SU-DHL-6 (cell line): ENCODE results near the gene SDHD.

Experiments
- H2AFZ ChIP-seq: fragments of 200-600 bp; sonication (generic); 2 replicates; pipeline ENCODE4 v1.6.1; 2014; ENCODE audit warnings: low read depth, mild to moderate bottlenecking, moderate library complexity, mixed read lengths, antibody characterized with exemption, low read length; ENCODE audit not compliant: severe bottlenecking
- H3F3A ChIP-seq: fragments of 200-600 bp; shearing (Covaris generic); 2 replicates; pipeline ENCODE4 v1.6.0; 2016; ENCODE audit warnings: antibody characterized with exemption, mild to moderate bottlenecking; ENCODE audit not compliant: insufficient read depth
- H3K27ac ChIP-seq: fragments of 200-600 bp; sonication (generic); 2 replicates; pipeline ENCODE4 v1.5.1; 2016; ENCODE audit warnings: low read depth, mild to moderate bottlenecking, low read length, moderate library complexity, mixed read lengths
- H3K27me3 ChIP-seq: fragments of 200-600 bp; sonication (generic), shearing (Covaris generic); 2 replicates; pipeline ENCODE4 v1.6.0; 2014; ENCODE audit warnings: mild to moderate bottlenecking, low read length
- H3K36me3 ChIP-seq: fragments of 200-600 bp; sonication (generic); 2 replicates; pipeline ENCODE4 v1.6.1; 2014; ENCODE audit warnings: mild to moderate bottlenecking, low read length, mixed read lengths
- H3K4me2 ChIP-seq: fragments of 300-600, 200-600 bp; shearing (Covaris generic), sonication (generic); 2 replicates; pipeline ENCODE4 v1.6.0; 2014; ENCODE audit warnings: low read length, low read depth, mild to moderate bottlenecking; ENCODE audit not compliant: poor library complexity, severe bottlenecking
- H3K4me3 ChIP-seq: fragments of 200-600 bp; sonication (generic); 2 replicates; pipeline ENCODE4 v1.5.1; 2014; ENCODE audit warnings: antibody characterized with exemption, low read length, mild to moderate bottlenecking, mixed read lengths; ENCODE audit not compliant: insufficient read depth, poor library complexity, severe bottlenecking
- H3K79me2 ChIP-seq: fragments of 200-600 bp; sonication (generic); 2 replicates; pipeline ENCODE4 v1.6.1; 2014; ENCODE audit warnings: mild to moderate bottlenecking, low read length, moderate library complexity; ENCODE audit not compliant: insufficient read depth
- H3K9ac ChIP-seq: fragments of 200-600 bp; sonication (generic); 2 replicates; pipeline ENCODE4 v1.7.0; 2014; ENCODE audit warnings: mild to moderate bottlenecking, low read length
- H3K9me2 ChIP-seq: fragments of 200-600 bp; sonication (generic); replicated peaks from 2 replicates; pipeline ENCODE4 v1.6.1; 2014; ENCODE audit warnings: low read length; ENCODE audit not compliant: insufficient read depth
- H3K9me3 ChIP-seq: fragments of 200-600 bp; sonication (generic); 2 replicates; pipeline ENCODE4 v1.6.1; 2014; ENCODE audit warnings: low read length, mixed read lengths; ENCODE audit not compliant: insufficient read depth
- H4K20me1 ChIP-seq: fragments of 200-600 bp; sonication (generic); 2 replicates; pipeline ENCODE4 v1.6.1; 2014; ENCODE audit warnings: low read depth, mild to moderate bottlenecking, antibody characterized with exemption, low read length, moderate library complexity, mixed read lengths
- EZH2phosphoT487 ChIP-seq: fragments of 200-600 bp; sonication (generic), shearing (Covaris generic); conservative IDR thresholded peaks from 2 replicates; pipeline ENCODE4 v1.6.1; 2018; ENCODE audit warnings: mild to moderate bottlenecking, antibody characterized with exemption, low read length, moderate library complexity, mixed read lengths
- TF ChIP-seq, protein P1 (sequence below): fragments of 200-600 bp; sonication (generic); IDR thresholded peaks from one replicate; pipeline ENCODE4 v1.5.1; 2017; ENCODE audit warnings: antibody characterized with exemption, mild to moderate bottlenecking, low read length, moderate library complexity; ENCODE audit not compliant: insufficient read depth, poor library complexity, severe bottlenecking

SDHD gene

DNA sequence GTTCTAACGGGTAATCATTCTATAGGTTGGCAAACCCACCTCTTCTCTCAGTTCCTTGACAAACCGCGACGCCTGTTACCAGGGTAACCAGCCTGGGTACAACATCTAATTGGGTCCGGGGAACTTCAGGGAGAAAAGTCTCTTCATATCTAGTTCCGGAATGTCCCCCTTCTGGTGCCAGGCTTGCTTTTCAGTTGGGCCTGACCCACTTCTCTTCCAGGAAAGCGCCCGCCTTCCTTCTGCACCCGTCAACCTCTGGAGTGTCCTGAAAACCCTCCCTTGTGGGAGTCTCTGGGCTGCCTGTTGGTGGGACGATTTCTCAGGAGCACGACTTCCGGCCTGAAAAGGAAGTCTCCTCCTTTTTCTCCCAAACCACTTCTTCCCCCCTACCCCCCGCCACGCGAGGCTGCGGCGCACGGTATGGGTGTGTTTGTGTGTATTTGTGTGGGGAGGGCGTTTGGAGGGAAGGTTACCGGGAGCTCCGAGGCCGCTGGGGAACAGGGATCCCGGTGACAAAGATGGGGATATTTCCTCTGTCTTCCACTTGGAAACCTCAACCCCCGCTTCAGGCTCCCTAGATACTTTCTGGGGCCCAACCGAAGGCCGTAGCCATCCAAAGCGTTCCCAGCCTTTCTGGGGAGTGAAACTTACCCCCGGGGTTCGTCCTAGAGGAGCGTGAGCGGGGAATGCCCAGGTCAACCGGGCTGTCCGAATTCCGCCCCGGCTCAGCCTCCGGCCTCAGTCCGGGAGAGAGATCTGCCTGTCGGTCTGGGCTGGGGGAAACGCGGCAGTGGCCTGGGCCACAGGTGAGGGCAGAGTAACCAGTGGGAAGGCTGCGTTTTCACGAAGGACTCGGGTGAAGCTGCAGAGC, 12.5 kb upstream of the SDHD start, which contains the start of the genes NKAPD1 and PIH1D2:
TSS of gene NKAPD1 (plus strand) at position 359 of the 871 bp plus-strand sequence. CDS start 1,276 bp downstream, outside the sequence.
TSS of gene PIH1D2 (minus strand) at position 77 of the 871 bp plus-strand sequence. CDS start 843 bp downstream, outside the sequence.
- no peaks in the 10 kb centered on the region for H3K9me3 ChIP-seq
- H4K20me1 ChIP-seq: no peaks in the 10 kb centered on the region
- H3K27ac ChIP-seq: peak within 1 kb of the TSS; percentile 62
- no peaks in the 10 kb centered on the region; the same call in 1 of the 2 replicates for H3F3A ChIP-seq
- H3K4me3 ChIP-seq: peak within 1 kb of the TSS; percentile 63
- H2AFZ ChIP-seq: peak within 1 kb of the TSS; percentile 91
- H3K4me2 ChIP-seq: peak within 1 kb of the TSS; percentile 63
- peaks cover 15% of the 10 kb centered on the region; the same call in 1 of the 2 replicates for H3K36me3 ChIP-seq
- peak within 1 kb of the TSS; percentile 79 for H3K9ac ChIP-seq
- TF ChIP-seq EZH2phosphoT487: no peak
- TF ChIP-seq, protein P1, sequence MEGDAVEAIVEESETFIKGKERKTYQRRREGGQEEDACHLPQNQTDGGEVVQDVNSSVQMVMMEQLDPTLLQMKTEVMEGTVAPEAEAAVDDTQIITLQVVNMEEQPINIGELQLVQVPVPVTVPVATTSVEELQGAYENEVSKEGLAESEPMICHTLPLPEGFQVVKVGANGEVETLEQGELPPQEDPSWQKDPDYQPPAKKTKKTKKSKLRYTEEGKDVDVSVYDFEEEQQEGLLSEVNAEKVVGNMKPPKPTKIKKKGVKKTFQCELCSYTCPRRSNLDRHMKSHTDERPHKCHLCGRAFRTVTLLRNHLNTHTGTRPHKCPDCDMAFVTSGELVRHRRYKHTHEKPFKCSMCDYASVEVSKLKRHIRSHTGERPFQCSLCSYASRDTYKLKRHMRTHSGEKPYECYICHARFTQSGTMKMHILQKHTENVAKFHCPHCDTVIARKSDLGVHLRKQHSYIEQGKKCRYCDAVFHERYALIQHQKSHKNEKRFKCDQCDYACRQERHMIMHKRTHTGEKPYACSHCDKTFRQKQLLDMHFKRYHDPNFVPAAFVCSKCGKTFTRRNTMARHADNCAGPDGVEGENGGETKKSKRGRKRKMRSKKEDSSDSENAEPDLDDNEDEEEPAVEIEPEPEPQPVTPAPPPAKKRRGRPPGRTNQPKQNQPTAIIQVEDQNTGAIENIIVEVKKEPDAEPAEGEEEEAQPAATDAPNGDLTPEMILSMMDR: no peak
- peaks cover 18% of the 10 kb centered on the region for H3K79me2 ChIP-seq
- no peaks in the 10 kb centered on the region for H3K27me3 ChIP-seq
- no peaks in the 10 kb centered on the region for H3K9me2 ChIP-seq

DNA sequence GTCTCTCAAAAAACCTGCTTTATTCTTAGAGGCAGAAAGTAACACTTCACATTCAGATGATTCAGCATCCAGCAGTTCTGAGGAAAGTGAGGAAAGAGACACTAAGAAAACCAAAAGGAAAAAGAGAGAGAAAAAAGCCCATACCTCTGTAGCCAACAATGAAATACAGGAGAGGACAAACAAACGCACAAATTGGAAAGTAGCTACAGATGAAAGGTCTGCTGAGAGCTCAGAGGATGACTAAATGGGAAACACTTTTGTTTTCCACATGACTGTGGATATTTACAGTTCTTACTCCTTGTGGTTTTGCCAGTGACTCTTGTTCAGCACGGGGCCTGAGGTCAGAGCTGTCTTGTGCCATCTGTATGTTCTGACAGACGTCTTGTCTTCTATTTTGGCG, 3.9 kb upstream of the SDHD start:
- Histone ChIP-seq H3K27ac (no peak overlapping the region), H3K9me2 (no peaks in the 10 kb centered on the region), H2AFZ (no peak overlapping the region), H3K4me2 (no peak overlapping the region), H3K9ac (no peak overlapping the region), H3K4me3 (no peak overlapping the region), H3K36me3 (peaks cover 24% of the 10 kb centered on the region), H3K79me2 (peaks cover 36% of the 10 kb centered on the region), H4K20me1 (no peaks in the 10 kb centered on the region), H3K27me3 (no peaks in the 10 kb centered on the region), H3F3A (peaks cover 40% of the 10 kb centered on the region), H3K9me3 (no peaks in the 10 kb centered on the region)
- TF ChIP-seq, protein P1: no peak
- TF ChIP-seq EZH2phosphoT487: no peak

DNA sequence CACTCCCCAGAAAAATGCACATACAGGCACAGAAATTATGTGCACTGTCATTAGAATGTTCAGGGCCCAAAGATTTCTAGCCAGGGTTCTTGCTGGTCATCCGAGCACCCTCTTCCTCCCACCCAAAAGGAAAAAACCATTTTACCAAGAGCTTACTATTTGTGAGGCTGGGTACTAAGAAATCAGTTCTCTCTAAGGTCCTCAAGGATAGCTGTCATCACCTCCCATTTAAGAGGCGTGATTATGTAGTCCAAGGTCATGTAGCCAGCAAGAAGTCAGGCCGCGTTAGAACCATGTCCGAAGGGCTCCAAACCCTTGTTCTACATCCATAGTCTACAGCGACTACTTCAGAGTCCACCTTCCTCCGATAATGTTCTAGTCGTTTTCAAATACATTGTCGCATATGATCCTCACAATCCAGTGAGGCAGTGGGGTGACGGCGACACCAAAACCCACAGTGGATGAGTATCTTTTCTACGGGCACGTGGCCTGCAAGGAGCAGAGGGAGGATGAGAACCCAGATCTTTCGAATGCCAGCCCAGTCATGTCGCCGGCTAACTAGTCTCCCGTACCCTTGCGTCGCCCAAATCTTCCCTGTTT, 751 bp upstream of the SDHD start:
- Histone ChIP-seq H3K79me2 (peaks cover 55% of the 10 kb centered on the region), H3K4me3 (peak overlapping the region; percentile 88), H3K27ac (peak overlapping the region; percentile 34), H3K27me3 (no peaks in the 10 kb centered on the region), H3K4me2 (peak overlapping the region; percentile 80), H3K36me3 (peaks cover 14% of the 10 kb centered on the region; the same call in 1 of the 2 replicates), H3K9me2 (no peaks in the 10 kb centered on the region), H2AFZ (peak overlapping the region; percentile 62), H3F3A (peaks cover 40% of the 10 kb centered on the region), H3K9ac (peak overlapping the region; percentile 90), H4K20me1 (no peaks in the 10 kb centered on the region), H3K9me3 (no peaks in the 10 kb centered on the region)
- no peak for TF ChIP-seq EZH2phosphoT487
- TF ChIP-seq, protein P1: no peak
